Skeletal muscle tissue (tissue), 4 donors: ENCODE measurements around the gene SIPA1. TPM values are rescaled to one million over a fixed set of nuclear protein-coding genes. Genes with fewer than 3 reads are reported as not detected.

Experiments
- H3K27ac ChIP-seq: one replicate; pipeline ENCODE4 v1.7.0; 2013; ENCODE audit warnings: mild to moderate bottlenecking, low read depth, low read length, inconsistent platforms
- H3K27me3 ChIP-seq, 3 donors: one replicate each; pipeline ENCODE4 v1.7.0; 2013; ENCODE audit warnings: low read length in 3 of 3; ENCODE audit not compliant: control insufficient read depth in 3 of 3, insufficient read depth in 3 of 3
- H3K36me3 ChIP-seq, 3 donors: one replicate each; pipeline ENCODE4 v1.7.0; 2013; ENCODE audit warnings: low read length in 3 of 3; ENCODE audit not compliant: control insufficient read depth in 3 of 3, insufficient read depth in 3 of 3
- H3K4me1 ChIP-seq, 3 donors: one replicate each; pipeline ENCODE4 v1.7.0; 2013; ENCODE audit warnings: low read length in 3 of 3, mild to moderate bottlenecking in 3 of 3; ENCODE audit not compliant: control insufficient read depth in 3 of 3, insufficient read depth in 3 of 3
- H3K4me3 ChIP-seq, 3 donors: one replicate each; pipeline ENCODE4 v1.7.0; 2013; ENCODE audit warnings: low read length in 3 of 3
- H3K9ac ChIP-seq, 3 donors: one replicate each; pipeline ENCODE4 v1.7.0; 2013; ENCODE audit warnings: low read length in 3 of 3, mild to moderate bottlenecking in 3 of 3, moderate library complexity in 2 of 3, low read depth in 1 of 3
- H3K9me3 ChIP-seq, 3 donors: one replicate each; pipeline ENCODE4 v1.7.0; 2013; ENCODE audit warnings: low read length in 3 of 3; ENCODE audit not compliant: control insufficient read depth in 3 of 3
- total RNA-seq: library from RNA; depleted of rRNA; stranded (reverse); fragments of >200 nt; gene quantifications from one replicate; pipeline ENCODE4 v1.2.3, GENCODE V29; 2014
- donor health status: Osteomylitis.

Gene SIPA1
- total RNA-seq, 1 donor from 2014 or later = 15.7 TPM

DNA sequence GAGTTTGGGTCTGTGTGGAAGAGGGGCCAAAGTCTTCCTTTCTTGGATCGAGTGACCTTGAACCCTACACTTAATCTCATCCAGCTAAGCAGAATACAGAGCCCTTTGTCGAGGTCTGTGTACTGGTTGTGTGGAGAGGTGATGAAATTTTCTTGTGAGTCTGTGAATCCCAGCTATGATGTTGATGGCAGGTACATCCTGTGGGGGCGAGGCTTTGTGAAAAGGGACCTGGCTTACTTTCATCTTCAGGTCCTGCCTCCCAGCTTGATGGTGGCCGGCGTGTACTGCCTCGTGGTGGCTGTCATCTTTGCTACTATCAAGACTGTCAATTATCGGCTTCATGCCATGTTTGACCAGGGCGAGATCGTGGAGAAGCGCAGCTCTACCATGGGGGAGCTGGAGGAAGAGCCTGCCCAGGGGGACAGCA lies 21.3 kb upstream of the SIPA1 start:
- Histone ChIP-seq H3K4me3 (peak overlapping the region; percentile 68 to 80 (median 79)), H3K9ac (peak overlapping the region; percentile 73 to 87 (median 80)), H3K4me1 (peaks cover 33 to 38% (median 36%) of the 10 kb centered on the region in 3 donors), H3K27me3 (no peaks in the 10 kb centered on the region), H3K9me3 (no peaks in the 10 kb centered on the region), H3K36me3 (peaks cover 36 to 43% (median 38%) of the 10 kb centered on the region in 3 donors), H3K27ac (peak overlapping the region; percentile 92)

DNA sequence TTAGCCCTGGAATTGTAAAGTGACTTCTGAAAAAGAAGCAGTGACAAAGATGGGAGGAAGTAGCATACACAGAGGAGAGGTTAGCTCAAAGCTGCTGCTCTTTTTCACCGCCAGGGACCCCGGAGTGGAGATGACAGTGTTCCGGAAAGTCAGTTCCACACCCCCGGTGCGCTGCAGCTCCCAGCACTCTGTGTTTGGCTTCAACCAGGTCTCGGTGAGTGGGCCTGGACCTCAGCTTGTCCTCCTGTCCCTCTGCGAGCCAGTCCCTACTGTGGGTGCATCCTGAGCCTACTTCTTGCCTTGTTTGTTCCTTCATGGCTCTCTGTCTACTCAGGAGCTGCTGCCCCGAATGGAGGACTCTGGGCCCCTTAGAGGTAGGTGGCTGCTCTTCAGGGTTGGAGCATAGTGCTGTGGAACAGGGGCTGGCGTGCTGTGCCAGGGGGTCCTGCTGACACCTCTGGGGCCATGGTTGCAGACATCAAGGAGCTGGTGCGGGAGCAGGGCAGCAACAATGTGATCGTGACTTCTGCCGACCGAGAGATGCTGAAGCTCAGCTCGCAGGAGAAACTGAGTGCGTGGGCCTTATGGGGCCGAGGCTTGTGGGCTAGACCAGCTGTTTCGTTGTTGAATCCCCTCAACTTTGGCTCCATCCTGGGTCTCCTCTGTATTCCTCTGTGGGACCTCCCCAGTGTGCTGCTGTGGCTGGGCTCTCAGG lies 20.6 kb upstream of the SIPA1 start:
- no peaks in the 10 kb centered on the region for H3K9me3 ChIP-seq
- peak overlapping the region; percentile 68 to 80 (median 79) for H3K4me3 ChIP-seq
- H3K4me1 ChIP-seq = peaks cover 26 to 31% (median 30%) of the 10 kb centered on the region in 3 donors
- H3K9ac ChIP-seq = peak overlapping the region in 2 of 3 donors; percentile 80 to 87
- peaks cover 36 to 45% (median 43%) of the 10 kb centered on the region in 3 donors for H3K36me3 ChIP-seq
- H3K27me3 ChIP-seq = no peaks in the 10 kb centered on the region
- H3K27ac ChIP-seq = no peak overlapping the region

DNA sequence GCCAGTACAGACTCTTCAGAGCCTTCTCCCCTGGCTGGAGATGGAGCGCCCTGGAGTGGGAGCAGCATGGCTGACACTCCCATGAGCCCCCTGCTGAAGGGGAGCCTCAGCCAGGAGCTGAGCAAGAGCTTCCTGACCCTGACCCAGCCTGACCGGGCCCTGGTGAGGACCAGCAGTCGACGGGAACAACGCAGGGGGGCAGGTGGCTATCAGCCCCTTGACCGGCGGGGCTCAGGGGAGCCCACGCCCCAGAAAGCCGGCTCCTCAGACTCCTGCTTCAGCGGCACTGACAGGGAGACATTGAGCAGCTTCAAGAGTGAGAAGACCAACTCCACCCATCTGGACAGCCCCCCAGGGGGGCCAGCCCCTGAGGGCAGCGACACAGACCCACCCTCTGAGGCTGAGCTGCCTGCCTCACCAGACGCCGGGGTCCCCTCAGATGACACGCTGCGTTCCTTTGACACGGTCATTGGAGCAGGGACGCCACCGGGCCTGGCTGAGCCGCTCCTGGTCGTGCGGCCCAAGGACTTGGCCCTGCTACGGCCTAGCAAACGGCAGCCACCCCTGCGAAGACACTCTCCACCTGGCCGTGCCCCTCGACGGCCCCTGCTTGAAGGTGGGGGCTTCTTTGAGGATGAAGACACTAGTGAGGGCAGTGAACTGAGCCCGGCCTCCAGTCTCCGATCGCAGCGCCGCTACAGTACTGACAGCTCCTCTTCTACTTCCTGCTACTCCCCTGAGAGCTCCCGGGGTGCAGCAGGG lies 19.7 kb upstream of the SIPA1 start:
- H3K4me3 ChIP-seq = no peak overlapping the region
- H3K36me3 ChIP-seq = peaks cover 39 to 49% (median 43%) of the 10 kb centered on the region in 3 donors

DNA sequence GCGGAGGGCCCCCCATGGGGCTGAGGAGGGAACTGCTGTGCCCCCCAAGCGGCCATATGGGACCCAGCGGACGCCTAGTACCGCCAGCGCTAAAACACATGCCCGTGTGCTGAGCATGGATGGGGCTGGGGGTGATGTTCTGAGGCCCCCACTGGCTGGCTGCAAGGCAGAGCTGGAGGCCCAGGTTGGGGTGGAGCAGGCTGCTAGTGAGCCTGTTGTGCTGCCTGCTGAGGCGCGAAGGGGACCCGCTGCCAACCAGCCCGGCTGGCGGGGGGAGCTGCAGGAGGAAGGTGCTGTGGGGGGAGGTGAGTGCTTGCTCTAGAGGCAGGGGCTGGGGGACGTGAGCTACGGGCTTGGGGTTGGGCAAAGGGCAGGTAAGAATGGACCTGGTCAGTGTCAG lies 19.1 kb upstream of the SIPA1 start:
- Histone ChIP-seq H3K9ac (no peak overlapping the region), H3K4me3 (no peak overlapping the region), H3K27me3 (no peaks in the 10 kb centered on the region), H3K27ac (no peak overlapping the region), H3K36me3 (peaks cover 45 to 55% (median 46%) of the 10 kb centered on the region in 3 donors), H3K4me1 (peaks cover 14 to 19% (median 19%) of the 10 kb centered on the region in 3 donors), H3K9me3 (no peaks in the 10 kb centered on the region)

More for the DNA sequence above, 19.7 kb upstream of the SIPA1 start:
- Histone ChIP-seq H3K9me3 (no peaks in the 10 kb centered on the region), H3K4me1 (peaks cover 17 to 22% (median 21%) of the 10 kb centered on the region in 3 donors), H3K27me3 (no peaks in the 10 kb centered on the region), H3K27ac (no peak overlapping the region), H3K9ac (no peak overlapping the region)

DNA sequence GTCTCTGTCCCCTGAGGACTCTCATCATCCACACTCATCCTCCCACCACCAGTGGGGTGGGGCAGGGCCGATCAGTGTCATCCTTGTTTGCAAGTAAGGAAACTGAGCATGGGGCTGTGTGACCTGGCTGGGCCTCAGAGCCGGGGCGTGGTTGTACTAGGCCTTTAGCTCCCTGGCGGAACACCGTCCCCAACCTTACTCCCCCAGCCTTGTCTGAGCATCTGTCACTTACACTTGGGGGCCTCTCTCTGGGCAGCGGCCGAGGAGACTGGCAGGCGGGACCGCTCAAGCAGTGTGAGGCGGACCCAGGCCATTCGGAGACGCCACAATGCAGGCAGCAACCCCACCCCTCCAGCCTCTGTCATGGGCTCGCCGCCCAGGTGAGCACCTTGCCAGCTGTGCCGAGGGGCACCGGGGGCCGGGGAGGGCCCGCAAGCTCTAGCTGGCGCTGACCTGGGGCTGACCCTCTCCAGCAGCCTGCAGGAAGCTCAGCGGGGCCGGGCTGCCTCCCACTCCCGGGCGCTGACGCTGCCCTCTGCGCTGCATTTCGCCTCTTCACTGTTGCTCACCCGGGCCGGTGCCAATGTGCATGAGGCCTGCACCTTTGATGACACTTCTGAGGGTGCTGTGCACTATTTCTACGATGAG lies 18.5 kb upstream of the SIPA1 start:
- H3K27me3 ChIP-seq = no peaks in the 10 kb centered on the region

DNA sequence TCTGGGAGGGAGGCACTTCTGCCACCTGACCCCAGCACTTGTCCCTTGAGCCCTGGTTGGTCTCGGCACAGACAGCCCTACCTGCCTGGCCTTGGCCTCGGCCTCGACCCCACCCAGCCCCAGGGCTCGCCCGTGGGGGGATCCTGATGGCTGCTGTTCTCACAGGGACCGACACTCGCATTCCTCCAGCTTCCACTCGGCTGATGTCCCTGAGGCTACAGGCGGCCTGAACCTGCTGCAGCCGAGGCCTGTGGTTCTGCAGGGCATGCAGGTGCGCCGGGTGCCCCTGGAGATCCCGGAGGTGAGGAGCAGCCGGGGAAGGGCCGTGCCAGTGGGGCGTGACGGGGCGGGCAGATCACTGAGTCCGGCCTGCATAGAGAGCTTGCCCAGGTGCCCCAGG lies 17.2 kb upstream of the SIPA1 start:
- peaks cover 14 to 15% (median 14%) of the 10 kb centered on the region in 3 donors for H3K4me1 ChIP-seq
- no peak overlapping the region for H3K4me3 ChIP-seq
- H3K27ac ChIP-seq = no peak overlapping the region
- no peaks in the 10 kb centered on the region for H3K9me3 ChIP-seq
- H3K9ac ChIP-seq = no peak overlapping the region
- peaks cover 62 to 73% (median 62%) of the 10 kb centered on the region in 3 donors for H3K36me3 ChIP-seq
- H3K27me3 ChIP-seq = no peaks in the 10 kb centered on the region

More for the DNA sequence above, 18.5 kb upstream of the SIPA1 start:
- Histone ChIP-seq H3K4me1 (peaks cover 14 to 17% (median 17%) of the 10 kb centered on the region in 3 donors), H3K36me3 (peaks cover 52 to 62% (median 52%) of the 10 kb centered on the region in 3 donors), H3K9me3 (no peaks in the 10 kb centered on the region), H3K9ac (no peak overlapping the region), H3K27ac (no peak overlapping the region), H3K4me3 (no peak overlapping the region)

DNA sequence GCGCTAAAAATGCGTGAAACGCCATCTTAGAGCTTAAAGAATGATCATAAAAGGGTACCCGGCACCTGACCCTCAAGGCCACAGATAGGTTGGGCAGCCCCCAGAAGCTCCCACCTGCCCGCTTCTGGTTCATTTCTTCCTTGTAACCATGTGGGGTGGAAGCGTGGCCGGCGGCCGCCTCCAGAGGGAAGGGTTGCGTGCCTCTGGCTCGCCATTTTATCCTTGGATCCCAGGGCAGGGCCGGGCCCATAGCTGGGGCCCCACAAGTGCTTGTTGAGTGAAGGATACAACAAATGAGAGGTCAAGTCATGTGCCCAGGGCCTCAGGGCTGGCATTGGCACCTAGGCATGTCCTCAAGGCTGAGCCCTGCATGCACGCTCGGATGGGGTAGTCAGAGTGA lies 16.4 kb upstream of the SIPA1 start:
- Histone ChIP-seq H3K27me3 (no peaks in the 10 kb centered on the region), H3K9me3 (no peaks in the 10 kb centered on the region), H3K4me3 (no peak overlapping the region), H3K9ac (no peak overlapping the region), H3K4me1 (peaks cover 11 to 12% (median 11%) of the 10 kb centered on the region in 3 donors), H3K27ac (no peak overlapping the region), H3K36me3 (peaks cover 68 to 81% (median 68%) of the 10 kb centered on the region in 3 donors)

DNA sequence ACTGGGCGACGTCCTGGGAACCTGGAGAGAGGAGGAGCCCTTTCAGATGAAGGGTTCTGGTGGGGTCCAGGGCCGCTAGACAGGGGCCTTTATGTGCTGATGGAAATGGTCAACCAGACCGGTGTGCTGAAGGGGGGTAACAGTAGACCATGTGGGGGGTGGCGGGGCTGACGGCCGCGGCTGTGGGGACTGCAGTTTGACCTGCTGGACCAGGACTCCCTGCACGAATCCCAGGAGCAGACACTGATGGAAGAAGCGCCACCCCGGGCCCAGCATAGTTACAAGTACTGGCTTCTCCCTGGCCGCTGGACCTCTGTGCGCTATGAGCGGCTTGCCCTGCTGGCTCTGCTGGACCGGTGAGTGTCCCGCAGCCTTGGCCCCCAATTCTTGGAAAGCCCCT lies 15.9 kb upstream of the SIPA1 start:
- no peak overlapping the region for H3K4me3 ChIP-seq
- H3K4me1 ChIP-seq = peaks cover 5 to 6% (median 6%) of the 10 kb centered on the region in 3 donors
- peaks cover 73 to 87% (median 74%) of the 10 kb centered on the region in 3 donors for H3K36me3 ChIP-seq
- H3K27ac ChIP-seq = no peak overlapping the region
- H3K9me3 ChIP-seq = no peaks in the 10 kb centered on the region
- H3K27me3 ChIP-seq = no peaks in the 10 kb centered on the region
- no peak overlapping the region for H3K9ac ChIP-seq

DNA sequence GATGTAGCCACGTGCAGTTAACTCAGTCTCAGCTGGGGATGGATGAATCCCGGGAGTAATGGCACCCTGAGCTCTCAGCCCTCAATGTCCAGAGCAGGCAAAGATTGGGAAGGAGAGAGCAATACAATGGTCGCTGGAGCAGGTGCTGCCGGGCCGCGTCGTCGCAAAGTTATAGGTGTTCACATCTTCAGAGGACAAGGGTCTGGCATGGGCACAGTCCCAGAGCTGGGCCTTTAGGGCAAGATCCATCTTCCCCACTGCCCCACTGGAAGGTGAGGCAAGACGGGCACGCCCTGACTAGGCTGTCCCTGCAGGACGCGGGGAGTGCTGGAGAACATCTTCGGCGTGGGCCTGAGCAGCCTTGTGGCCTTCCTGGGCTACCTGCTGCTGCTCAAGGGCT lies 14.7 kb upstream of the SIPA1 start:
- Histone ChIP-seq H3K27me3 (no peaks in the 10 kb centered on the region), H3K36me3 (peaks cover 74 to 88% (median 76%) of the 10 kb centered on the region in 3 donors), H3K9me3 (no peaks in the 10 kb centered on the region), H3K9ac (no peak overlapping the region), H3K4me1 (no peaks in the 10 kb centered on the region), H3K4me3 (no peak overlapping the region), H3K27ac (no peak overlapping the region)
